Measurements from ENCODE around the gene IKBKE. TPM values are rescaled to one million over a fixed set of nuclear protein-coding genes. Genes with fewer than 3 reads are reported as not detected.

IKBKE gene
- total RNA-seq, 1 experiment from 2014 or later = 6.4 TPM

DNA sequence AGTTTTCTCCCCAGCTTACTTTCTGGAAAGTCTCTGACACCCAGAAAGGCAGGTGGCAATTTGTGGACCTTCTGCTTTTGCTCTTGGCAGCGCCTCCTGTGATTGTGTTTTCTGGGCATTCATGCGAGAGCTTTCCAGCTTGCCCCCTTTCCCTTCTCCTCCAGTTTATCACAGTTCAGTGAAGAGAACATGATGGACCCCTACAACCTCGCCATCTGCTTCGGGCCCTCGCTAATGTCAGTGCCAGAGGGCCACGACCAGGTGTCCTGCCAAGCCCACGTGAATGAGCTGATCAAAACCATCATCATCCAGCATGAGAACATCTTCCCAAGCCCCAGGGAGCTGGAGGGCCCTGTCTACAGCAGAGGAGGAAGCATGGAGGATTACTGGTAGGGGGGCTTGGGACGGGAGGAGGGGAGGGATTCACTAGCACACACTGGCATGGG is 24.3 kb upstream of the IKBKE start:
- TF ChIP-seq, protein P1, sequence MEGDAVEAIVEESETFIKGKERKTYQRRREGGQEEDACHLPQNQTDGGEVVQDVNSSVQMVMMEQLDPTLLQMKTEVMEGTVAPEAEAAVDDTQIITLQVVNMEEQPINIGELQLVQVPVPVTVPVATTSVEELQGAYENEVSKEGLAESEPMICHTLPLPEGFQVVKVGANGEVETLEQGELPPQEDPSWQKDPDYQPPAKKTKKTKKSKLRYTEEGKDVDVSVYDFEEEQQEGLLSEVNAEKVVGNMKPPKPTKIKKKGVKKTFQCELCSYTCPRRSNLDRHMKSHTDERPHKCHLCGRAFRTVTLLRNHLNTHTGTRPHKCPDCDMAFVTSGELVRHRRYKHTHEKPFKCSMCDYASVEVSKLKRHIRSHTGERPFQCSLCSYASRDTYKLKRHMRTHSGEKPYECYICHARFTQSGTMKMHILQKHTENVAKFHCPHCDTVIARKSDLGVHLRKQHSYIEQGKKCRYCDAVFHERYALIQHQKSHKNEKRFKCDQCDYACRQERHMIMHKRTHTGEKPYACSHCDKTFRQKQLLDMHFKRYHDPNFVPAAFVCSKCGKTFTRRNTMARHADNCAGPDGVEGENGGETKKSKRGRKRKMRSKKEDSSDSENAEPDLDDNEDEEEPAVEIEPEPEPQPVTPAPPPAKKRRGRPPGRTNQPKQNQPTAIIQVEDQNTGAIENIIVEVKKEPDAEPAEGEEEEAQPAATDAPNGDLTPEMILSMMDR (IDR thresholded peaks at IDR 0.05) = no peak
- TF ChIP-seq POLR2AphosphoS5 (IDR thresholded peaks at IDR 0.05; ENCODE audit: low read depth, low read length) (no peak), TCF7L2 (IDR thresholded peaks at IDR 0.05; ENCODE audit: low read depth, low read length) (no peak), SIN3A (IDR thresholded peaks at IDR 0.05; ENCODE audit: borderline replicate concordance, insufficient read depth, low read depth, low read length) (no peak)
- TF ChIP-seq, protein P2, sequence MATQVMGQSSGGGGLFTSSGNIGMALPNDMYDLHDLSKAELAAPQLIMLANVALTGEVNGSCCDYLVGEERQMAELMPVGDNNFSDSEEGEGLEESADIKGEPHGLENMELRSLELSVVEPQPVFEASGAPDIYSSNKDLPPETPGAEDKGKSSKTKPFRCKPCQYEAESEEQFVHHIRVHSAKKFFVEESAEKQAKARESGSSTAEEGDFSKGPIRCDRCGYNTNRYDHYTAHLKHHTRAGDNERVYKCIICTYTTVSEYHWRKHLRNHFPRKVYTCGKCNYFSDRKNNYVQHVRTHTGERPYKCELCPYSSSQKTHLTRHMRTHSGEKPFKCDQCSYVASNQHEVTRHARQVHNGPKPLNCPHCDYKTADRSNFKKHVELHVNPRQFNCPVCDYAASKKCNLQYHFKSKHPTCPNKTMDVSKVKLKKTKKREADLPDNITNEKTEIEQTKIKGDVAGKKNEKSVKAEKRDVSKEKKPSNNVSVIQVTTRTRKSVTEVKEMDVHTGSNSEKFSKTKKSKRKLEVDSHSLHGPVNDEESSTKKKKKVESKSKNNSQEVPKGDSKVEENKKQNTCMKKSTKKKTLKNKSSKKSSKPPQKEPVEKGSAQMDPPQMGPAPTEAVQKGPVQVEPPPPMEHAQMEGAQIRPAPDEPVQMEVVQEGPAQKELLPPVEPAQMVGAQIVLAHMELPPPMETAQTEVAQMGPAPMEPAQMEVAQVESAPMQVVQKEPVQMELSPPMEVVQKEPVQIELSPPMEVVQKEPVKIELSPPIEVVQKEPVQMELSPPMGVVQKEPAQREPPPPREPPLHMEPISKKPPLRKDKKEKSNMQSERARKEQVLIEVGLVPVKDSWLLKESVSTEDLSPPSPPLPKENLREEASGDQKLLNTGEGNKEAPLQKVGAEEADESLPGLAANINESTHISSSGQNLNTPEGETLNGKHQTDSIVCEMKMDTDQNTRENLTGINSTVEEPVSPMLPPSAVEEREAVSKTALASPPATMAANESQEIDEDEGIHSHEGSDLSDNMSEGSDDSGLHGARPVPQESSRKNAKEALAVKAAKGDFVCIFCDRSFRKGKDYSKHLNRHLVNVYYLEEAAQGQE (IDR thresholded peaks at IDR 0.05; ENCODE audit: insufficient read depth in 1 of 2, low read depth in 2 of 2, low read length in 1 of 2) = no peak
- ATAC-seq (no peak), DNase-seq (ENCODE audit: low read depth, low spot score) (no peak)
- no peaks in the 10 kb centered on the region for H3K4me1 ChIP-seq (ENCODE audit: control insufficient read depth, insufficient read depth, low read length)
- H3K4me3 ChIP-seq (ENCODE audit: low read depth in 2 of 2, low read length in 2 of 2) = no peak overlapping the region
- intact Hi-C loops (cut with micrococcal nuclease; ENCODE audit: unreplicated experiment) = no loop called here
- in situ Hi-C loops (cut with HindIII; ENCODE audit: low pct_unique_long_range_greater_than_20kb, low sequenced_read_pairs) = no loop called here
- ChIA-PET POLR2A (interaction anchor here (0.6 kb wide), 1 partner anchor 607 kb away, joined by 3 read pairs; the partner anchor contains the start of gene PFKFB2), CTCF (no interaction called here)
- no peaks in the 10 kb centered on the region for H3K27me3 ChIP-seq (ENCODE audit: control insufficient read depth, insufficient read depth, low read length)
- H3K27ac ChIP-seq (ENCODE audit: low read length) = no peak overlapping the region
- no peaks in the 10 kb centered on the region for H3K9me3 ChIP-seq (ENCODE audit: control insufficient read depth, insufficient read depth, low read depth, low read length)
- H3K36me3 ChIP-seq (ENCODE audit: control insufficient read depth, insufficient read depth, low read length) = peaks cover 7% of the 10 kb centered on the region
- no TSS peak for BruUV-seq (replicated peaks)

DNA sequence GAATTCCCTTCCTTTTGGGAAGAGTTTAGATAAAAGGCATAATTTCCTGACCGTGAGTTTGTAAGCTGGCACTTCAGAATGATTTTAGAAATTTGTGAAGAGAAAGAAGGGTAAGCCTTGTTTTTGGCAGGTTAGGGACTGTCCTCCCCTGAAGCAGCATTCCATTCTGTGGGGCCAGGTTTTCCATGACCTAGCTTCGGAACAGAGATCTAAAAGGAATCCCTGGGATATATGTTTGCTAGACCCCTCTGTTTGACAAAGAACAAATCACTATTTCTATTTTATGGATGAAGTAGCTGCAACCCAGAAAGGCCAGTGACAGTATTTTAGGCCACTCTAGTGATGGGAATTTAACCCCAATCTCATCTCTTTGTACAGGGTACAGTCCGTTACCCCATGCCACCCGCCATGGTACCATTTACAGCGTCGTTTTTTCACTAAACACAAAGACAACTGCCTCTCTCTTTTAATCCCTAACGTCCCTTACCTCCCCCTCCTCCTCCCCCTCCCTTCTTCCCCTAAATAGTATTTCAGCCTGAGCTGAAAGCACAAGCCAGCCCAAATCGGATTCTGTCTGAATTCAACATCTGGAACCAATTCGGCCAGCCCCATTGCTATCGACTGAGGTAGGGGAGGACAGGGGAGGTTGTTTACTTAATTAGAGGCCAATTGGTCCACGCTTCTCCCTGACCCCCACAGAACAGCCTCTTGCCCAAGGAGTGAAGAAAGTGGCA is 23.4 kb upstream of the IKBKE start:
- no peaks in the 10 kb centered on the region for H3K4me1 ChIP-seq (ENCODE audit: control insufficient read depth, insufficient read depth, low read length)
- in situ Hi-C loops (cut with HindIII; ENCODE audit: low pct_unique_long_range_greater_than_20kb, low sequenced_read_pairs) = no loop called here
- intact Hi-C loops (cut with micrococcal nuclease; ENCODE audit: unreplicated experiment) = no loop called here
- H3K36me3 ChIP-seq (ENCODE audit: control insufficient read depth, insufficient read depth, low read length) = peaks cover 7% of the 10 kb centered on the region
- ChIA-PET POLR2A (no interaction called here), CTCF (no interaction called here)
- no peak overlapping the region for H3K4me3 ChIP-seq (ENCODE audit: low read depth in 2 of 2, low read length in 2 of 2)
- H3K27ac ChIP-seq (ENCODE audit: low read length) = no peak overlapping the region
- no peak for DNase-seq (ENCODE audit: low read depth, low spot score)
- no TSS peak for BruUV-seq (replicated peaks)
- H3K27me3 ChIP-seq (ENCODE audit: control insufficient read depth, insufficient read depth, low read length) = no peaks in the 10 kb centered on the region
- TF ChIP-seq, protein P1 (IDR thresholded peaks at IDR 0.05) = no peak
- no peak for TF ChIP-seq POLR2AphosphoS5 (IDR thresholded peaks at IDR 0.05; ENCODE audit: low read depth, low read length)
- TF ChIP-seq TCF7L2 (IDR thresholded peaks at IDR 0.05; ENCODE audit: low read depth, low read length) = no peak
- TF ChIP-seq, protein P2 (IDR thresholded peaks at IDR 0.05; ENCODE audit: insufficient read depth in 1 of 2, low read depth in 2 of 2, low read length in 1 of 2) = no peak
- TF ChIP-seq SIN3A (IDR thresholded peaks at IDR 0.05; ENCODE audit: borderline replicate concordance, insufficient read depth, low read depth, low read length) = no peak
- no peak for ATAC-seq
- H3K9me3 ChIP-seq (ENCODE audit: control insufficient read depth, insufficient read depth, low read depth, low read length) = no peaks in the 10 kb centered on the region
